Measurements from ENCODE around the gene MYO1C.
"Not testable (repeated sequence)": the region's sequence is repeated elsewhere in the genome, so short reads cannot be mapped to it uniquely, and the experiment has no call there.

MYO1C gene

DNA sequence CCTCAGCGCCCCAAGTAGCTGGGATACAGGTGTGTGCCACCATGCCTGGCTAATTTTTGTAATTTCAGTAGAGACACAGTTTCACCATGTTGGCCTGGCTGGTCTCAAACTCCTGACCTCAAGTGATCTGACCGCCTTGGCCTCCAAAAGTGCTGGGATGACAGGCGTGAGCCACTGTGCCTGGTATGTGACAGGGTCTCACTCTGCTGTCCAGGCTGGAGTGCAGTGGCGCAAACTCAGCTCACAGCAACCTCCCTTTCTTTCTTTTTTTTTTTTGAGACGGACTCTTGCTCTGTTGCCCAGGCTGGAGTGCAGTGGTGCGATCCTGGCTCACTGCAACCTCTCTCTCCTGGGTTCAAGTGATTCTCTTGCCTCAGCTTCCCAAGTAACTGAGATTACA is 49.8 kb downstream of the MYO1C start:
- not testable (repeated sequence) for H3K4me3 ChIP-seq (ENCODE audit: low read length in 2 of 2); H3K9me3 ChIP-seq (ENCODE audit: control insufficient read depth in 2 of 2, low read length in 2 of 2); H3K4me1 ChIP-seq (ENCODE audit: control insufficient read depth, insufficient read depth, low read length); H3K36me3 ChIP-seq (ENCODE audit: control insufficient read depth in 2 of 2, insufficient read depth in 2 of 2, low read length in 2 of 2); H3K27me3 ChIP-seq (ENCODE audit: control insufficient read depth in 1 of 2, insufficient read depth in 2 of 2, low read length in 2 of 2); H3K9ac ChIP-seq (ENCODE audit: low read length in 2 of 2); H3K27ac ChIP-seq (ENCODE audit: low read length)

DNA sequence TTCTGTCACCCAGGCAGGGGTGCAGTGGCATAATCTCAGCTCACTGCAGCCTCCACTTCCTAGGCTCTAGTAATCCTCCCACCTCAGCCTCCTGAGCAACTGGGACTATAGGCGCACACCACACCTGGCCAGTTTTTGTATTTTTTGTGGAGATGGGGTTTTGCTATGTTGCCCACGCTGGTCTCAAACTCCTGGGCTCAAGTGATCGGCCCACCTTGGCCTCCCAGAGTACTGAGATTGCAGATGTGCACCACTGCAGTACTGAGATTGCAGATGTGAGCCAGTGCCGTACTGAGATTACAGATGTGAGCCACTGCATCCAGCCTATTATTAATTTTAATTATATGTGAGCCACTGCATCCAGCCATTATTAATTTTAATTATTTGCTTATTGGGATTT is 50.3 kb downstream of the MYO1C start:
- H3K9me3 ChIP-seq (ENCODE audit: control insufficient read depth in 2 of 2, low read length in 2 of 2), result no peaks in the 10 kb centered on the region
- H3K4me3 ChIP-seq (ENCODE audit: low read length in 2 of 2), result no peak overlapping the region
- no peak overlapping the region for H3K9ac ChIP-seq (ENCODE audit: low read length in 2 of 2)
- no peak overlapping the region for H3K27ac ChIP-seq (ENCODE audit: low read length)
- peaks cover 4% of the 10 kb centered on the region for H3K4me1 ChIP-seq (ENCODE audit: control insufficient read depth, insufficient read depth, low read length)
- H3K36me3 ChIP-seq (ENCODE audit: control insufficient read depth in 2 of 2, insufficient read depth in 2 of 2, low read length in 2 of 2), result peaks cover 0 to 2% of the 10 kb centered on the region in 2 donors
- H3K27me3 ChIP-seq (ENCODE audit: control insufficient read depth in 1 of 2, insufficient read depth in 2 of 2, low read length in 2 of 2), result no peaks in the 10 kb centered on the region

DNA sequence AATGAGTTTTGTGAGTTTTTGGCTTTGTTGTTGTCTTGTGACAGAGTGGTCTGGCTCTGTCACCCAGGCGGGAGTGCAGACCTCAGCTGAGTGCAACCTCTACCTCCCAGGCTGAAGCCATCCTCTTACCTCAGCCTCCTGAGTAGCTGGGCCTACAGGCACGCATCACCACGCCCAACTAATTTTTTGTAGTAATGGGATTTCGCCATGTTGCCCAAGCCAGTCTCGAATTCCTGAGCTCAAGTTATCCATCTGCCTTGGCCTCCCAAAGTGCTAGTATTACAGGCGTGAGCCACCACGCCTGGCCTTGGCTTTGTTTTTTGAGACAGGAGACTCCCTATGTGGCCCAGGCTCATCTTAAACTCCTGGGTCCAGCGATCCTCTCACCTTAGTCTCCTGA is 51.6 kb downstream of the MYO1C start:
- H3K4me1 ChIP-seq (ENCODE audit: control insufficient read depth, insufficient read depth, low read length), result peaks cover 2% of the 10 kb centered on the region
- H3K36me3 ChIP-seq (ENCODE audit: control insufficient read depth in 2 of 2, insufficient read depth in 2 of 2, low read length in 2 of 2), result peaks cover 6 to 9% of the 10 kb centered on the region in 2 donors
- H3K9ac ChIP-seq (ENCODE audit: low read length in 2 of 2), result no peak overlapping the region
- H3K27me3 ChIP-seq (ENCODE audit: control insufficient read depth in 1 of 2, insufficient read depth in 2 of 2, low read length in 2 of 2), result no peaks in the 10 kb centered on the region
- no peak overlapping the region for H3K4me3 ChIP-seq (ENCODE audit: low read length in 2 of 2)
- H3K27ac ChIP-seq (ENCODE audit: low read length), result no peak overlapping the region
- H3K9me3 ChIP-seq (ENCODE audit: control insufficient read depth in 2 of 2, low read length in 2 of 2), result no peaks in the 10 kb centered on the region

DNA sequence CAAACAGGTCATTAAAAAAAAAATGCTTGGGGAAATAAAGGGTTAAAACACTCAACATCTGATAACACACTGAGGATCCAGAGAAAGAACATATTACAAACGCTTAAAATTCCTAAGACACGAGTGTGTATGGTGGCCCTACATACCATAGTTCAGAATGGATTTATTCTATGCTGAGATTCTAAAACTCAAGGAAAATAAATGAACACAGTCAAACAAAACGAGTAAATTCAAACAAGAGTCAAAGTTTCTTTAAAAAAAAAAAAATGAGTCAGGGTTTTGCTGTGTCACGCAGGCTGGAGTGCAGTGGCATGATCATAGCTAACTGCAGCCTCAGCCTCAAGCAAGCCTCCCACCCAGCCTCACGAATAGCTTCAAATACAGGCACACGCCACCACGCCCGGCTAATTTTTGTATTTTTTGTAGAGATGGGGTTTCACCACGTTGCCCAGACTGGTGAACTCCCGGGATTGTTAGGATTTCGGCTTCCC is 53.8 kb downstream of the MYO1C start:
- Histone ChIP-seq H3K27ac (ENCODE audit: low read length) (no peak overlapping the region), H3K4me1 (ENCODE audit: control insufficient read depth, insufficient read depth, low read length) (peaks cover 6% of the 10 kb centered on the region), H3K9ac (ENCODE audit: low read length in 2 of 2) (no peak overlapping the region)

DNA sequence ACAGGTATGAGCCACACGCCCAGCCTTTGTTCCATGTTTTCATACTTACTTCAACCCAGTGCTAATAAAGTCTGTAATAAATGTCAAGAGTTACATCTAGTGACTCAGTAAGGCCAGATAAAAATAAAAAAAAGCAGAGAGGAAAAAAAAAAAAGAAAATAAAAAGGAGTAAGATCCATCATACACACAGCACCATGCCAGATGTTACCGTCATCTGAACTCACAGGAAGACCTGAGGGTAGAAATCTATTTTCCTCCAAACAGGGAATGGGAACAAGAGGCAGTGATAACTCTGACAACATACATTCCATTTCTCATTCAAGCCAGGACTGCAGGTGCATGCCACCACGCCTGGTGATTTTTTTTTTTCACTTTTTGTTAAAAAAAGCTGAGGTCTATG is 57.2 kb downstream of the MYO1C start:
- no peaks in the 10 kb centered on the region for H3K9me3 ChIP-seq (ENCODE audit: control insufficient read depth in 2 of 2, low read length in 2 of 2)
- no peak overlapping the region for H3K27ac ChIP-seq (ENCODE audit: low read length)
- peaks cover 8% of the 10 kb centered on the region for H3K4me1 ChIP-seq (ENCODE audit: control insufficient read depth, insufficient read depth, low read length)
- no peak overlapping the region for H3K9ac ChIP-seq (ENCODE audit: low read length in 2 of 2)
- no peak overlapping the region for H3K4me3 ChIP-seq (ENCODE audit: low read length in 2 of 2)
- no peaks in the 10 kb centered on the region for H3K27me3 ChIP-seq (ENCODE audit: control insufficient read depth in 1 of 2, insufficient read depth in 2 of 2, low read length in 2 of 2)
- peaks cover 15 to 22% of the 10 kb centered on the region in 2 donors for H3K36me3 ChIP-seq (ENCODE audit: control insufficient read depth in 2 of 2, insufficient read depth in 2 of 2, low read length in 2 of 2)

More for the DNA sequence above, 53.8 kb downstream of the MYO1C start:
- Histone ChIP-seq H3K36me3 (ENCODE audit: control insufficient read depth in 2 of 2, insufficient read depth in 2 of 2, low read length in 2 of 2) (peaks cover 15 to 18% of the 10 kb centered on the region in 2 donors), H3K4me3 (ENCODE audit: low read length in 2 of 2) (no peak overlapping the region), H3K27me3 (ENCODE audit: control insufficient read depth in 1 of 2, insufficient read depth in 2 of 2, low read length in 2 of 2) (no peaks in the 10 kb centered on the region), H3K9me3 (ENCODE audit: control insufficient read depth in 2 of 2, low read length in 2 of 2) (no peaks in the 10 kb centered on the region)

DNA sequence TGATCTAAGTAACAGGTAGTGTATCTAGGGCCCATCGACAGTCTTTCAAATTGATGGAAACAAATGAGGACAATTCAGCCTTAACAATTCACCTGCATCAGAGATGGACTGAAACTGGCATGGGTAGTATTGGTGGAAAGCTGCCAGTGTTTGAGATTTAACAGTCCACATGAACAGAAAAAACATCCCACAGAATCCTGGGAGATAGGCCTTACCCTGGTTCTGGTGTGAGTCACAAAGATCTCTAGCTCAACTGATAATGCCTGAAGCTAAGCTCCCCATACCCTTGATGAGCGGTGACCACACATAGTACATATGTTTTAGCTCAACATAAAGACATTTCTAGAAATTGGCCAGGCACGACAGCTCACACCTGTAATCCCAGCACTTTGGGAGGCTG is 58.3 kb downstream of the MYO1C start:
- H3K4me1 ChIP-seq (ENCODE audit: control insufficient read depth, insufficient read depth, low read length), result peaks cover 8% of the 10 kb centered on the region
- H3K36me3 ChIP-seq (ENCODE audit: control insufficient read depth in 2 of 2, insufficient read depth in 2 of 2, low read length in 2 of 2), result peaks cover 15 to 22% of the 10 kb centered on the region in 2 donors
- no peak overlapping the region for H3K27ac ChIP-seq (ENCODE audit: low read length)

DNA sequence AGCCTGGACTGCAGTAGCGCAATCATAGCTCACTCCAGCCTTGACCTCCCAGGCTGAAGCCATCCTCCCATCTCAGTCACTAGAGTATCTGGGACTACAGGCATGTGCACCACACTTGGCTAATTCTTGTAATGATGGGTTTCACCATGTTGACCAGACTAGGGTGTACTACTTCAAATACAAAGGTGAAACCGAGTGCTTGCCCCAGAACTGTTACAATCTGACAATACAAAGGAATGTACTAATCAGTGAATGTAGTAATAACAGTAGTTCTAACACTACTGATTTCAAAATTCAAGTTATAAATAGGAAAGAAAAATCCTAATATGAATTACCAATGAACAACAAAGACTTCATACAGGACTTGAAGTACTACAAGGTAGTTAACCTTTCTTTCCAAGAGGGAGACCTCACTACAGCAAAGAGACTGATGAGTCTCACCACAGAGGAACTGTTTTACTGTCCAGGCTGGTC is 60.8 kb downstream of the MYO1C start:
- H3K36me3 ChIP-seq (ENCODE audit: control insufficient read depth in 2 of 2, insufficient read depth in 2 of 2, low read length in 2 of 2), result peaks cover 11 to 22% of the 10 kb centered on the region in 2 donors
- H3K4me1 ChIP-seq (ENCODE audit: control insufficient read depth, insufficient read depth, low read length), result peaks cover 8% of the 10 kb centered on the region
- no peak overlapping the region for H3K27ac ChIP-seq (ENCODE audit: low read length)
- no peak overlapping the region for H3K4me3 ChIP-seq (ENCODE audit: low read length in 2 of 2)
- no peaks in the 10 kb centered on the region for H3K27me3 ChIP-seq (ENCODE audit: control insufficient read depth in 1 of 2, insufficient read depth in 2 of 2, low read length in 2 of 2)
- no peaks in the 10 kb centered on the region for H3K9me3 ChIP-seq (ENCODE audit: control insufficient read depth in 2 of 2, low read length in 2 of 2)
- no peak overlapping the region for H3K9ac ChIP-seq (ENCODE audit: low read length in 2 of 2)

More for the DNA sequence above, 58.3 kb downstream of the MYO1C start:
- Histone ChIP-seq H3K4me3 (ENCODE audit: low read length in 2 of 2) (no peak overlapping the region), H3K27me3 (ENCODE audit: control insufficient read depth in 1 of 2, insufficient read depth in 2 of 2, low read length in 2 of 2) (no peaks in the 10 kb centered on the region), H3K9ac (ENCODE audit: low read length in 2 of 2) (no peak overlapping the region), H3K9me3 (ENCODE audit: control insufficient read depth in 2 of 2, low read length in 2 of 2) (no peaks in the 10 kb centered on the region)

DNA sequence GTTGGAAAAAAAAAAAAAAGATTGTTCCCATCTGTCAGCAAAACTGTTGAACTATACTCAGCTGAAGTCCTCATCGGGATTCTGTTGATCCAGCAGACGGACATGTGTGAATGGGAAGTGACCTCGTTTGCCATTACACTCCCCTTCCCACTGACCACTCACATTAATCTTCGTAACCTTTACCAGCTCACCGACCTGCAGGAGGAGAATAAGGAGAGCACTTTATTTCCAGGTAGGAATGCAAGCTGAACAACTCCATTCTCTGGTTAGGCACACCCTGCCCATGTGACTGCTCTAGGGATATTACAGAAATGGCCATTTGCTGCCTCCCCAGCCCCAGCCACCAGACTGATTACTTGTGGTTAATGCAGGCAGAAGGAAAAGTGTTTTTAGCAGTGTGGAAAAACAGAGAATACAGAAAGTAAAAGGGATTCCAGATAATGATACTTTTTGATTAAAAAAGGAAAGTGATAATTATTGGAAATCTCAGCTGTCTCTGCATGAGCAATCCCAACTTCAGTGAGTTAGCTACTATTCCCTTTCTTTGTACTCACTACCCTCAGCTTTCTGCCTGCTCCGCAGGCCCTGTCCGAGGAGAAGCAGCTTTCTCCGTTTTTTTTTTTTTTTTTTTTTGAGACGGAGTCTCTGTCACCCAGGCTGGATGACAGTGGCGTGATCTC is 68.9 kb downstream of the MYO1C start:
- Histone ChIP-seq H3K27ac (ENCODE audit: low read length) (no peak overlapping the region), H3K9me3 (ENCODE audit: control insufficient read depth in 2 of 2, low read length in 2 of 2) (no peaks in the 10 kb centered on the region), H3K36me3 (ENCODE audit: control insufficient read depth in 2 of 2, insufficient read depth in 2 of 2, low read length in 2 of 2) (peaks cover 17 to 25% of the 10 kb centered on the region in 2 donors), H3K4me3 (ENCODE audit: low read length in 2 of 2) (no peak overlapping the region), H3K9ac (ENCODE audit: low read length in 2 of 2) (no peak overlapping the region), H3K27me3 (ENCODE audit: control insufficient read depth in 1 of 2, insufficient read depth in 2 of 2, low read length in 2 of 2) (no peaks in the 10 kb centered on the region), H3K4me1 (ENCODE audit: control insufficient read depth, insufficient read depth, low read length) (no peaks in the 10 kb centered on the region)

DNA sequence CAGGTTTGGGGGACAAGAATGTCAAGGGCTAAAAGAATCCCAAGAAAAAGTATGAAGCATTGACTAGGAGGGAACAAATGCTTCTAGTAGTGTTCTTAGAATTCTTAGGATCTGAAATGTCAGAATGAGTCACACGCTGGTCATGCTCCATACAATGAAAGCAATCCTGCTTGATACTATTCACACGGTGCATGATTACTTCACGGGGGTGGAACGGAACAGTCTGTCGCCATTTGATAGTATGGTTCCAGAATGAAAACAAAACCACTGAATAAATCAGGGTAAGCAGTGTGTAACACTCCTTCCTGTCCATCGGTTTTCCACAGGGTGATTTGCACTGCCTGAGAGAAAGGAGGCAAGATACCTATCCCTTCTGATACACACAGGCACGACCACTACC is 69.6 kb downstream of the MYO1C start:
- H3K27ac ChIP-seq (ENCODE audit: low read length), result no peak overlapping the region
- H3K4me1 ChIP-seq (ENCODE audit: control insufficient read depth, insufficient read depth, low read length), result no peaks in the 10 kb centered on the region
- H3K4me3 ChIP-seq (ENCODE audit: low read length in 2 of 2), result no peak overlapping the region
- H3K9me3 ChIP-seq (ENCODE audit: control insufficient read depth in 2 of 2, low read length in 2 of 2), result no peaks in the 10 kb centered on the region
- H3K9ac ChIP-seq (ENCODE audit: low read length in 2 of 2), result no peak overlapping the region
- no peaks in the 10 kb centered on the region for H3K27me3 ChIP-seq (ENCODE audit: control insufficient read depth in 1 of 2, insufficient read depth in 2 of 2, low read length in 2 of 2)
- H3K36me3 ChIP-seq (ENCODE audit: control insufficient read depth in 2 of 2, insufficient read depth in 2 of 2, low read length in 2 of 2), result peaks cover 17 to 25% of the 10 kb centered on the region in 2 donors

DNA sequence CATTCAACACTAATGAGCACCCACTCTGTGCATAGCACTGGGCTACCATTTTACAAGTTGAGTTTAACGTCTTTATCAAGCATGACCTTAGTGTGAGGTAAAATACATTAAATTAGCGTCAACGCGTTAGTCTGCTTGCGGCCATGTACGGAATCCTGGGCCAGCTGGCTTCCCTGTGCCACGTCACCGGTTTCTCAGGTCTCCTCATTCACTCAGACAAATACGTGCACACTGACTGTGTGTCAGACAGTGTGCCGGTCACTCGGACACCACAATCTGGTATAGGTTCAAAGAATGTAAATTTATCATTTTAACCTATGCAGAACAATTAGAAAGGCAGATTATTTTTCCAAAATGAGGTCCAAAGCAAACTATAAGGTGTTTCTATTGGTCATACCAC is 71.0 kb downstream of the MYO1C start:
- Histone ChIP-seq H3K27me3 (ENCODE audit: control insufficient read depth in 1 of 2, insufficient read depth in 2 of 2, low read length in 2 of 2) (no peaks in the 10 kb centered on the region), H3K9ac (ENCODE audit: low read length in 2 of 2) (no peak overlapping the region), H3K4me1 (ENCODE audit: control insufficient read depth, insufficient read depth, low read length) (no peaks in the 10 kb centered on the region), H3K27ac (ENCODE audit: low read length) (no peak overlapping the region), H3K4me3 (ENCODE audit: low read length in 2 of 2) (no peak overlapping the region), H3K36me3 (ENCODE audit: control insufficient read depth in 2 of 2, insufficient read depth in 2 of 2, low read length in 2 of 2) (peaks cover 17 to 25% of the 10 kb centered on the region in 2 donors), H3K9me3 (ENCODE audit: control insufficient read depth in 2 of 2, low read length in 2 of 2) (no peaks in the 10 kb centered on the region)

DNA sequence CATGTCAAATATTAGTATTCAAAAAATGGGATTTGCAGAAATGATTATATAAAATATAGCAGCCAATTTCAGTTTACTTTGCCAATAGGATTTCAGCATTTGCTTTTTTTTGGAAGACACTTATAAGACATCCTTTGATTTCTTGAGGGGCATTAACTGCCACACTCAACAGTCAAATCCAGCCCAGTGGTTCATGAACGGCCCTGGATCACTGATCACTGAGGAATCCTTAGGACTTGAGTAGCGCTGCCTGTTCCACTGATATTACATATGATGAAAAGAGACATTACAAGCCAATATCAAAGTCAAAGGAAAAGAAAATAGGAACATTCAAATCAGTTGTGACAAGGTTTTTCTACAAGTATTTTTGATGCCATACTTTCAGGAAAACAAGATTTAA is 71.5 kb downstream of the MYO1C start:
- H3K9me3 ChIP-seq (ENCODE audit: control insufficient read depth in 2 of 2, low read length in 2 of 2), result no peaks in the 10 kb centered on the region
- no peak overlapping the region for H3K27ac ChIP-seq (ENCODE audit: low read length)
- no peak overlapping the region for H3K4me3 ChIP-seq (ENCODE audit: low read length in 2 of 2)
- H3K27me3 ChIP-seq (ENCODE audit: control insufficient read depth in 1 of 2, insufficient read depth in 2 of 2, low read length in 2 of 2), result no peaks in the 10 kb centered on the region
- peaks cover 17 to 24% of the 10 kb centered on the region in 2 donors for H3K36me3 ChIP-seq (ENCODE audit: control insufficient read depth in 2 of 2, insufficient read depth in 2 of 2, low read length in 2 of 2)
- H3K4me1 ChIP-seq (ENCODE audit: control insufficient read depth, insufficient read depth, low read length), result no peaks in the 10 kb centered on the region
- H3K9ac ChIP-seq (ENCODE audit: low read length in 2 of 2), result no peak overlapping the region

All from stomach smooth muscle (tissue), 2 donors.